Naive thymus-derived CD4-positive, alpha-beta T cell (primary cell): Measurements from ENCODE around the gene GRB10. TPM values are rescaled to one million over a fixed set of nuclear protein-coding genes. Genes with fewer than 3 reads are reported as not detected.

Experiments used
- ATAC-seq: fragments of 150-1000 bp; cut with Tn5 transposase; 2 replicates; pipeline ENCODE4 v1.10.0; 2021; ENCODE audit warnings: mild to moderate bottlenecking, moderate library complexity
- CTCF ChIA-PET: fragments of 350-600 bp; sonication (Branson Sonifier 250); formaldehyde crosslinking; loops from one replicate; lab custom pipeline; 2021; ENCODE audit warnings: antibody characterized with exemption; lab: Charles Lee
- POLR2A ChIA-PET: fragments of 350-600 bp; sonication (Branson Sonifier 250); formaldehyde crosslinking; loops from one replicate; lab custom pipeline; 2021; ENCODE audit warnings: antibody characterized with exemption, inconsistent platforms; lab: Charles Lee
- DNase-seq, 9 donors: peaks; one replicate each; pipeline versions ENCODE4 v3.0.0 to v3.0.0-alpha.2; 2020 to 2022; ENCODE audit warnings: mixed read lengths in 1 of 9
- H3K27ac ChIP-seq: one replicate; pipeline ENCODE4 v1.7.0; 2013; ENCODE audit warnings: mild to moderate bottlenecking, low read depth, low read length, moderate library complexity
- H3K27me3 ChIP-seq, 2 donors: one replicate each; pipeline ENCODE4 v1.7.0; 2013; ENCODE audit warnings: low read length in 2 of 2, mild to moderate bottlenecking in 2 of 2, moderate library complexity in 2 of 2; ENCODE audit not compliant: control insufficient read depth in 2 of 2, insufficient read depth in 2 of 2
- H3K36me3 ChIP-seq, 3 experiments: 1 replicate in 2 of 3; 2 replicates in 1 of 3; pipeline ENCODE4 v1.7.0; 2013; ENCODE audit warnings: low read length in 3 of 3, mild to moderate bottlenecking in 3 of 3, moderate library complexity in 1 of 3; ENCODE audit not compliant: insufficient read depth in 3 of 3, control insufficient read depth in 2 of 3
- H3K4me1 ChIP-seq, 2 donors: one replicate each; pipeline ENCODE4 v1.7.0; 2013; ENCODE audit warnings: low read length in 2 of 2, mild to moderate bottlenecking in 2 of 2, moderate library complexity in 1 of 2; ENCODE audit not compliant: control insufficient read depth in 2 of 2, insufficient read depth in 2 of 2
- H3K4me3 ChIP-seq: 2 replicates; pipeline ENCODE4 v1.7.0; 2013; ENCODE audit warnings: mild to moderate bottlenecking, low read length
- H3K9me3 ChIP-seq, 3 experiments: 1 replicate in 2 of 3; 2 replicates in 1 of 3; pipeline ENCODE4 v1.7.0; 2013; ENCODE audit warnings: low read length in 3 of 3; ENCODE audit not compliant: control insufficient read depth in 2 of 3
- H3K27ac Mint-ChIP-seq, 9 donors: one replicate each; pipeline ENCODE4 v1.8.0; 2020 to 2022; ENCODE audit warnings: mixed read lengths in 9 of 9, mild to moderate bottlenecking in 8 of 9, moderate library complexity in 5 of 9, inconsistent platforms in 2 of 9
- H3K27me3 Mint-ChIP-seq, 5 donors: one replicate each; pipeline ENCODE4 v1.8.0; 2021 to 2022; ENCODE audit warnings: mixed read lengths in 5 of 5, mild to moderate bottlenecking in 1 of 5
- H3K36me3 Mint-ChIP-seq, 5 donors: one replicate each; pipeline ENCODE4 v1.8.0; 2020 to 2022; ENCODE audit warnings: mixed read lengths in 5 of 5, mild to moderate bottlenecking in 3 of 5, inconsistent platforms in 1 of 5
- H3K4me1 Mint-ChIP-seq, 7 donors: one replicate each; pipeline ENCODE4 v1.8.0; 2020 to 2022; ENCODE audit warnings: mixed read lengths in 7 of 7, mild to moderate bottlenecking in 3 of 7, inconsistent platforms in 1 of 7
- H3K4me3 Mint-ChIP-seq, 10 donors: one replicate each; pipeline ENCODE4 v1.8.0; 2020 to 2022; ENCODE audit warnings: mild to moderate bottlenecking in 10 of 10, mixed read lengths in 10 of 10, moderate library complexity in 6 of 10, inconsistent platforms in 2 of 10
- H3K9me3 Mint-ChIP-seq, 11 donors: one replicate each; pipeline ENCODE4 v1.8.0; 2020 to 2022; ENCODE audit warnings: mixed read lengths in 11 of 11, mild to moderate bottlenecking in 4 of 11, inconsistent platforms in 1 of 11, moderate library complexity in 1 of 11
- intact Hi-C, 2 donors: fragments of 100-400 bp; cut with micrococcal nuclease; formaldehyde crosslinking; loops; one replicate each; pipeline ENCODE4 v1.15.1; 2023
- polyA plus RNA-seq, 2 donors: library from polyadenylated mRNA; unstranded; fragments of 300-500 nt; fragmentation: Illumina TruSeq; gene quantifications; one replicate each; pipeline ENCODE4 v1.2.3, GENCODE V29; 2021
- total RNA-seq, 6 experiments: library from RNA in 5 of 6; stranded (reverse) in 5 of 6; gene quantifications; 1 replicate in 5 of 6; 2 replicates in 1 of 6; pipeline ENCODE4 v1.2.3 and lab custom pipeline; 2021 to 2026

Gene GRB10
- total and polyA plus RNA-seq, 7 experiments from 2014 or later = 2.6 to 10.6 (median 6.2) TPM

GRCh38 chr7:50644586-50644985 lies 138.1 kb downstream of the GRB10 start:
- no peaks in the 10 kb centered on the region for H3K9me3 ChIP-seq
- H3K4me1 ChIP-seq = no peaks in the 10 kb centered on the region
- CTCF ChIA-PET = interaction anchor here (1.0 kb wide), 1 partner anchor 11 kb away, joined by 3 read pairs; no protein-coding TSS in a partner anchor
- Mint-ChIP-seq H3K27ac (no peak overlapping the region), H3K36me3 (peaks cover 0 to 14% (median 4%) of the 10 kb centered on the region in 5 donors), H3K4me1 (no peaks in the 10 kb centered on the region), H3K4me3 (no peak overlapping the region), H3K9me3 (no peaks in the 10 kb centered on the region), H3K27me3 (peaks cover 0 to 4% (median 0%) of the 10 kb centered on the region in 5 donors)
- H3K27me3 ChIP-seq = no peaks in the 10 kb centered on the region
- no peak overlapping the region for H3K27ac ChIP-seq
- no peak overlapping the region for H3K4me3 ChIP-seq
- no peaks in the 10 kb centered on the region for H3K36me3 ChIP-seq
- POLR2A ChIA-PET = no interaction called here
- intact Hi-C loops = no loop called here
- DNase-seq (no peak), ATAC-seq (no peak)

GRCh38 chr7:50644114-50644513 lies 138.6 kb downstream of the GRB10 start:
- Histone ChIP-seq H3K9me3 (no peaks in the 10 kb centered on the region), H3K27ac (no peak overlapping the region), H3K4me3 (no peak overlapping the region), H3K36me3 (no peaks in the 10 kb centered on the region), H3K4me1 (no peaks in the 10 kb centered on the region), H3K27me3 (no peaks in the 10 kb centered on the region)
- H3K4me3 Mint-ChIP-seq = no peak overlapping the region
- H3K27ac Mint-ChIP-seq = no peak overlapping the region
- ATAC-seq (no peak), DNase-seq (no peak)
- no peaks in the 10 kb centered on the region for H3K9me3 Mint-ChIP-seq
- H3K27me3 Mint-ChIP-seq = peaks cover 0 to 4% (median 0%) of the 10 kb centered on the region in 5 donors
- H3K36me3 Mint-ChIP-seq = peaks cover 0 to 14% (median 4%) of the 10 kb centered on the region in 5 donors
- no peaks in the 10 kb centered on the region for H3K4me1 Mint-ChIP-seq
- intact Hi-C loops = no loop called here
- POLR2A ChIA-PET = no interaction called here
- CTCF ChIA-PET = interaction anchor here (1.0 kb wide), 1 partner anchor 11 kb away, joined by 3 read pairs; no protein-coding TSS in a partner anchor

GRCh38 chr7:50641442-50642405 lies 141.0 kb downstream of the GRB10 start:
- CTCF ChIA-PET = no interaction called here
- peaks cover 0 to 6% (median 0%) of the 10 kb centered on the region in 11 donors for H3K9me3 Mint-ChIP-seq

GRCh38 chr7:50640779-50641178 lies 141.9 kb downstream of the GRB10 start:
- no peak overlapping the region for H3K4me3 Mint-ChIP-seq

More at GRCh38 chr7:50641442-50642405, 141.0 kb downstream of the GRB10 start:
- peaks cover 0 to 12% (median 0%) of the 10 kb centered on the region in 5 donors for H3K27me3 Mint-ChIP-seq
- Histone ChIP-seq H3K4me1 (no peaks in the 10 kb centered on the region), H3K36me3 (no peaks in the 10 kb centered on the region), H3K9me3 (no peaks in the 10 kb centered on the region), H3K4me3 (no peak overlapping the region), H3K27me3 (no peaks in the 10 kb centered on the region), H3K27ac (no peak overlapping the region)
- H3K4me3 Mint-ChIP-seq = no peak overlapping the region
- DNase-seq = no peak
- no peak for ATAC-seq
- POLR2A ChIA-PET = no interaction called here
- intact Hi-C loops = no loop called here
- peak overlapping the region in 1 of 9 donors; percentile 68 for H3K27ac Mint-ChIP-seq
- no peaks in the 10 kb centered on the region for H3K4me1 Mint-ChIP-seq
- peaks cover 0 to 21% (median 13%) of the 10 kb centered on the region in 5 donors for H3K36me3 Mint-ChIP-seq

GRCh38 chr7:50640256-50640655 lies 142.4 kb downstream of the GRB10 start:
- Histone ChIP-seq H3K4me3 (no peak overlapping the region), H3K36me3 (no peaks in the 10 kb centered on the region), H3K27ac (no peak overlapping the region), H3K9me3 (no peaks in the 10 kb centered on the region), H3K27me3 (no peaks in the 10 kb centered on the region), H3K4me1 (no peaks in the 10 kb centered on the region)
- POLR2A ChIA-PET = no interaction called here
- H3K27ac Mint-ChIP-seq = no peak overlapping the region
- H3K9me3 Mint-ChIP-seq = peaks cover 0 to 6% (median 0%) of the 10 kb centered on the region in 11 donors
- H3K27me3 Mint-ChIP-seq = peaks cover 0 to 24% (median 0%) of the 10 kb centered on the region in 5 donors
- H3K4me3 Mint-ChIP-seq = no peak overlapping the region
- H3K4me1 Mint-ChIP-seq = no peaks in the 10 kb centered on the region
- CTCF ChIA-PET = interaction anchor here (0.9 kb wide), 1 partner anchor 11 kb away, joined by 4 read pairs; no protein-coding TSS in a partner anchor
- intact Hi-C loops = no loop called here
- ATAC-seq (no peak), DNase-seq (no peak)
- peaks cover 0 to 21% (median 14%) of the 10 kb centered on the region in 5 donors for H3K36me3 Mint-ChIP-seq

More at GRCh38 chr7:50640779-50641178, 141.9 kb downstream of the GRB10 start:
- POLR2A ChIA-PET = no interaction called here
- CTCF ChIA-PET = interaction anchor here (0.9 kb wide), 1 partner anchor 12 kb away, joined by 4 read pairs; no protein-coding TSS in a partner anchor
- H3K36me3 ChIP-seq = no peaks in the 10 kb centered on the region
- no peak overlapping the region for H3K27ac ChIP-seq
- no peaks in the 10 kb centered on the region for H3K27me3 ChIP-seq
- no peaks in the 10 kb centered on the region for H3K4me1 ChIP-seq
- H3K4me3 ChIP-seq = no peak overlapping the region
- no peaks in the 10 kb centered on the region for H3K9me3 ChIP-seq
- Mint-ChIP-seq H3K27me3 (peaks cover 0 to 20% (median 0%) of the 10 kb centered on the region in 5 donors), H3K9me3 (peaks cover 0 to 6% (median 0%) of the 10 kb centered on the region in 11 donors), H3K27ac (no peak overlapping the region), H3K36me3 (peaks cover 0 to 21% (median 14%) of the 10 kb centered on the region in 5 donors), H3K4me1 (no peaks in the 10 kb centered on the region)
- intact Hi-C loops = no loop called here
- ATAC-seq (no peak), DNase-seq (no peak)

- CTCF ChIA-PET = no interaction called here
- intact Hi-C loops = no loop called here
These were observed 144.7 kb downstream of the GRB10 start for GRCh38 chr7:50637725-50638643.

More at GRCh38 chr7:50637725-50638643, 144.7 kb downstream of the GRB10 start:
- H3K36me3 ChIP-seq = no peaks in the 10 kb centered on the region
- peaks cover 0 to 7% (median 1%) of the 10 kb centered on the region in 11 donors for H3K9me3 Mint-ChIP-seq
- H3K4me1 Mint-ChIP-seq = peaks cover 0 to 5% (median 0%) of the 10 kb centered on the region in 7 donors
- no peaks in the 10 kb centered on the region for H3K9me3 ChIP-seq
- ATAC-seq = no peak
- H3K36me3 Mint-ChIP-seq = peaks cover 0 to 21% (median 14%) of the 10 kb centered on the region in 5 donors
- POLR2A ChIA-PET = interaction anchor here (0.6 kb wide), 1 partner anchor 59 kb away, joined by 4 read pairs; no protein-coding TSS in a partner anchor
- H3K4me3 ChIP-seq = no peak overlapping the region
- no peak overlapping the region for H3K27ac Mint-ChIP-seq
- no peak overlapping the region for H3K27ac ChIP-seq
- H3K27me3 ChIP-seq = no peaks in the 10 kb centered on the region
- H3K4me1 ChIP-seq = no peaks in the 10 kb centered on the region
- H3K4me3 Mint-ChIP-seq = no peak overlapping the region
- H3K27me3 Mint-ChIP-seq = peaks cover 0 to 42% (median 0%) of the 10 kb centered on the region in 5 donors
- DNase-seq = no peak
